Tongue (tissue), 3 donors: ENCODE data around the gene CCNB3. TPM values are rescaled to one million over a fixed set of nuclear protein-coding genes. Genes with fewer than 3 reads are reported as not detected.

Experiments used
- DNase-seq: peaks from one replicate; pipeline ENCODE4 v3.0.0-alpha.2; 2015
- small RNA-seq: library from RNA; depleted of rRNA; stranded (forward); fragments of <200 nt; gene quantifications from one replicate; pipeline ENCODE3, GENCODE V24; 2014; ENCODE audit warnings: low replicate concordance
- total RNA-seq: library from RNA; depleted of rRNA; stranded (reverse); fragments of >200 nt; gene quantifications from one replicate; pipeline ENCODE4 v1.2.3, GENCODE V29; 2014

CCNB3 gene
- total RNA-seq, 1 donor from 2014 or later, result 10.9 TPM

GRCh38 chrX:50375481-50376267 is 171.1 kb downstream of the CCNB3 start:
- no peak for DNase-seq

- DNase-seq, result no peak
These were observed 177.3 kb downstream of the CCNB3 start for GRCh38 chrX:50381729-50382415.

GRCh38 chrX:50386520-50386919 is 182.0 kb downstream of the CCNB3 start:
- DNase-seq, result no peak

GRCh38 chrX:50393902-50394301 is 189.3 kb downstream of the CCNB3 start:
- no peak for DNase-seq

Small RNAs within 50 kb of the gene (small RNA-seq; reads per million reads assigned to genes)
- not detected for gene PYY3
- gene RF00019, result not detected

Other genes starting within 250 kb of the CCNB3 start
- 0.10 TPM for gene AKAP4, start 3.8 kb upstream of the CCNB3 start, total RNA-seq